Renal pelvis (tissue), 4 donors: ENCODE results near the gene ALG6. TPM values are rescaled to one million over a fixed set of nuclear protein-coding genes. Genes with fewer than 3 reads are reported as not detected.

Source experiments
- DNase-seq: peaks from one replicate; pipeline ENCODE4 v3.0.0-alpha.2; 2013
- polyA plus RNA-seq, 3 donors: library from polyadenylated mRNA; unstranded; fragments of 120-200 nt; gene quantifications; one replicate each; pipeline ENCODE4 v1.2.1, GENCODE V29; 2013; ENCODE audit not compliant: insufficient read length in 3 of 3

The ALG6 gene
- polyA plus RNA-seq, 3 donors = 21.1 to 25.2 (median 23.2) TPM

- DNase-seq = no peak
These were observed 119.2 kb downstream of the ALG6 start for GRCh38 chr1:63486629-63487028.

- DNase-seq = no peak
These were observed 120.1 kb downstream of the ALG6 start for GRCh38 chr1:63487336-63488065.

Other genes starting within 250 kb of the ALG6 start
- under 1 TPM in 2 of 3 donors, not detected in 1; 0.12 to 0.60 TPM for gene FOXD3, start 45.1 kb upstream of the ALG6 start, polyA plus RNA-seq
- gene ITGB3BP, start 155.6 kb downstream of the ALG6 start, polyA plus RNA-seq = 10 to 100 TPM; 51.2 to 73.2 (median 61.0) TPM
- 10 to 100 TPM; 16.7 to 22.8 (median 22.3) TPM for gene EFCAB7, start 155.9 kb downstream of the ALG6 start, polyA plus RNA-seq
- 10 to 100 TPM; 27.7 to 32.7 (median 28.8) TPM for gene PGM1, start 225.8 kb downstream of the ALG6 start, polyA plus RNA-seq